SU-DHL-6 (cell line): ENCODE measurements around the gene GABRP.

Experiments
- CTCF ChIP-seq: fragments of 200-600 bp; sonication (generic); IDR thresholded peaks from one replicate; pipeline ENCODE4 v1.5.1; 2017; ENCODE audit warnings: antibody characterized with exemption, mild to moderate bottlenecking, low read length, moderate library complexity; ENCODE audit not compliant: insufficient read depth, poor library complexity, severe bottlenecking
- EZH2phosphoT487 ChIP-seq: fragments of 200-600 bp; sonication (generic), shearing (Covaris generic); conservative IDR thresholded peaks from 2 replicates; pipeline ENCODE4 v1.6.1; 2018; ENCODE audit warnings: mild to moderate bottlenecking, antibody characterized with exemption, low read length, moderate library complexity, mixed read lengths

GRCh38 chr5:170749911-170750431, 33.6 kb upstream of the GABRP start:
- no peak for TF ChIP-seq CTCF
- TF ChIP-seq EZH2phosphoT487, result no peak
